Coronary artery (tissue), 2 donors: ENCODE data around the gene RASGRF1.

ENCODE experiments used
- DNase-seq: peaks from one replicate; pipeline ENCODE4 v3.0.0-alpha.2; 2017; ENCODE audit warnings: low spot score
- H3K27ac ChIP-seq, 2 donors: fragments of 200-600 bp; sonication (generic); one replicate each; pipeline ENCODE4 v1.5.1; 2016 to 2019
- H3K4me3 ChIP-seq: fragments of 200-600 bp; sonication (generic); 2 replicates; pipeline ENCODE4 v1.5.1; 2016; ENCODE audit warnings: mild to moderate bottlenecking, moderate library complexity
- TF ChIP-seq, protein P1 (sequence below): fragments of 200-600 bp; sonication (generic); IDR thresholded peaks from one replicate; pipeline ENCODE4 v1.5.1; 2019; ENCODE audit warnings: antibody characterized with exemption

The RASGRF1 gene

GRCh38 chr15:78921517-78921916 lies 169.1 kb downstream of the RASGRF1 start:
- TF ChIP-seq, protein P1, sequence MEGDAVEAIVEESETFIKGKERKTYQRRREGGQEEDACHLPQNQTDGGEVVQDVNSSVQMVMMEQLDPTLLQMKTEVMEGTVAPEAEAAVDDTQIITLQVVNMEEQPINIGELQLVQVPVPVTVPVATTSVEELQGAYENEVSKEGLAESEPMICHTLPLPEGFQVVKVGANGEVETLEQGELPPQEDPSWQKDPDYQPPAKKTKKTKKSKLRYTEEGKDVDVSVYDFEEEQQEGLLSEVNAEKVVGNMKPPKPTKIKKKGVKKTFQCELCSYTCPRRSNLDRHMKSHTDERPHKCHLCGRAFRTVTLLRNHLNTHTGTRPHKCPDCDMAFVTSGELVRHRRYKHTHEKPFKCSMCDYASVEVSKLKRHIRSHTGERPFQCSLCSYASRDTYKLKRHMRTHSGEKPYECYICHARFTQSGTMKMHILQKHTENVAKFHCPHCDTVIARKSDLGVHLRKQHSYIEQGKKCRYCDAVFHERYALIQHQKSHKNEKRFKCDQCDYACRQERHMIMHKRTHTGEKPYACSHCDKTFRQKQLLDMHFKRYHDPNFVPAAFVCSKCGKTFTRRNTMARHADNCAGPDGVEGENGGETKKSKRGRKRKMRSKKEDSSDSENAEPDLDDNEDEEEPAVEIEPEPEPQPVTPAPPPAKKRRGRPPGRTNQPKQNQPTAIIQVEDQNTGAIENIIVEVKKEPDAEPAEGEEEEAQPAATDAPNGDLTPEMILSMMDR, result no peak
- Histone ChIP-seq H3K4me3 (no peak overlapping the region), H3K27ac (no peak overlapping the region)
- DNase-seq, result no peak

DNA sequence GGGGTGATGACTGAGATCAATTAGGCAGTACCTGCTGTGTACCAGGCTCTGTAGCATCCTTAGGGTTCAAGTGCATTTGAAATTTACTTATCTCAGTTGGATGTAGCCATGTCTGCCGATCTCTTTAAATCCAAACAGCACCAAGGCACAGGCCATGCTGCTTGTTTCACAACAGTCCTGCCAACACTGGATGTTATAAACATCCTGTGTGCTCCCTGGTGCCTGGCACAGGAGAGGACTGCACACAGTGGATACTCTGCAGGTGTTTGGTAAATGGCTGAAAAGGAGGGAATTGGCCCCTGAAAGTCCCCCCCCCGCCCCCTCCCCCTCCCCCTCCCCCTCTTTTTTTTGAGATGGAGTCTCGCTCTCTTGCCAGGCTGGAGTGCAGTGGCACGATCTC lies 172.7 kb downstream of the RASGRF1 start:
- TF ChIP-seq, protein P1, result no peak
- no peak for DNase-seq
- H3K4me3 ChIP-seq, result no peak overlapping the region
- H3K27ac ChIP-seq, result peak overlapping the region in 1 of 2 donors; percentile 18

DNA sequence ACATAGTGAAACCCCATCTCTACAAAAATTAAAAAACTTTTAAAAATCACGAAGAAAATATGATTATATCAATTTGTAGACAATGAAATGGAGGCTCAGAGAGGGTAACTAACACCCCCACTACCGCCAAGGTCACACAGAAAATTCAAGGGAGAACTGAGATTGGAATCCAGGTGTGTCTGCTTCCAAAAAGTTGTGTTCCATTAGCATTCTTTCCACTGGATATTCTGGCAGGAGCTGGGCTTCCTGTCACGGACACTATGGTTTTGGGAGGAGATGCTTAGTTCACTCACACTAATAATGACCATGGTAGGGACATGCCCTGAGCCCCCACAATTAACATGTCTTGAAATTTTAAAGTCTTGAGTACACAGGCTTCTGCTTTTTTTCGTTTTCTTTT lies 174.5 kb downstream of the RASGRF1 start:
- TF ChIP-seq, protein P1, result no peak
- Histone ChIP-seq H3K27ac (peak overlapping the region in 1 of 2 donors; percentile 56), H3K4me3 (no peak overlapping the region)
- DNase-seq, result no peak

DNA sequence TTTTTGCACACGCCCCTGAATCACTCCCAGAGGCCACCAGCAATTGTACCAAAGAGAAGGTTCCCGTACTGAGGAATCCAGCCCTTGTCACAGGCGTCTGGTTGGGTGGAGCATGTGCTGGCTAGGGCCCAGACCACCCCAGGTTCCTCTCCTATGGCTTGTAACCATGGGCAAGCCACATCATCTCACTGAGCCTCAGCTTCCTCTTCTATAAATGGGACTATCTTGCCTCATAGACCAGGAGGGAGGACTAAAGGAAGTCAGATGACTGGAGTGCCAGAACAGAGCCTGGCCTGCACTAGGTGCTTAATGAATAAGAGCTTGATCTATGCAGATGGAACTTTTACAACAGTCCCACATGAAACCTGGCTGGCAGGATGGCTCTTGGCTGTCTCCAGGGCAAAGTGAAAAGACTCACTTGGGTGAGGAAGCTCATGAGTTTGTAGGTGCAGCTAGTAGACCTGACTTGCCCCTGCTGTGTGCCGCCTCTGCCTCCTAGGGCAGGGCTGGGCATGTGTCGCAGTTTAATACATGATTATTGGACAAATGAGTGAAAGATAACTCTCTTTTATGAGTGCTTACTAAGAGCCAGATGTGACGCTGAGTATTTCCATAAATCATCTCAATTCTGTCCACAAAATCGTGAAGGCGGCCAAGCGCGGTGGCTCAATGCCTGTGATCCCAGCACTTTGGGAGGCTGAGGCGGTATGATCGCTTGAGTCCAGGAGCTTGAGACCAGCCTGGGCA lies 175.1 kb downstream of the RASGRF1 start:
- no peak overlapping the region for H3K4me3 ChIP-seq
- TF ChIP-seq, protein P1, result no peak
- H3K27ac ChIP-seq, result peak overlapping the region; percentile 56 to 76
- DNase-seq, result no peak

GRCh38 chr15:78914027-78914764 lies 176.4 kb downstream of the RASGRF1 start:
- peak overlapping the region; percentile 56 to 76 for H3K27ac ChIP-seq
- TF ChIP-seq, protein P1, result peak; percentile 34
- DNase-seq, result no peak
- no peak overlapping the region for H3K4me3 ChIP-seq

GRCh38 chr15:78913012-78913411 lies 177.6 kb downstream of the RASGRF1 start:
- DNase-seq, result no peak
- H3K27ac ChIP-seq, result peak overlapping the region in 1 of 2 donors; percentile 76

More at GRCh38 chr15:78913012-78913411, 177.6 kb downstream of the RASGRF1 start:
- TF ChIP-seq, protein P1, result no peak
- no peak overlapping the region for H3K4me3 ChIP-seq
